H1 (cell line): ENCODE measurements around the gene SLC39A11. TPM values are rescaled to one million over a fixed set of nuclear protein-coding genes. Genes with fewer than 3 reads are reported as not detected.

Source experiments
- CTCF ChIA-PET: fragments of 300-600 bp; sonication (Branson Sonifier 250); formaldehyde crosslinking; loops from one replicate; lab custom pipeline; 2021; ENCODE audit not compliant: partially characterized antibody; lab: Charles Lee
- POLR2A ChIA-PET: fragments of 300-600 bp; sonication (Branson Sonifier 250); formaldehyde crosslinking; loops from one replicate; lab custom pipeline; 2021; ENCODE audit warnings: inconsistent platforms; ENCODE audit not compliant: partially characterized antibody; lab: Charles Lee
- DNase-seq, 2 experiments: peaks; one replicate each; pipeline versions ENCODE4 v3.0.0 to v3.0.0-alpha.2; 2010 to 2022; ENCODE audit warnings: low spot score in 2 of 2, low read depth in 1 of 2, mixed read lengths in 1 of 2
- FAIRE-seq: peaks from 2 replicates; lab custom pipeline; 2011; peaks lifted over from hg19 to GRCh38; lab: Jason Lieb, UNC
- H2AFZ ChIP-seq: 2 replicates; pipeline ENCODE4 v1.8.1; 2012; ENCODE audit warnings: low read length, inconsistent platforms
- H2AK5ac ChIP-seq: 2 replicates; pipeline ENCODE4 v1.6.1; 2013; ENCODE audit warnings: low read depth, low read length
- H2BK120ac ChIP-seq: replicated peaks from 2 replicates; pipeline ENCODE3; 2013; ENCODE audit warnings: low read depth, low read length, inconsistent platforms
- H2BK12ac ChIP-seq: 2 replicates; pipeline ENCODE4 v1.6.1; 2013; ENCODE audit warnings: low read depth, low read length
- H2BK15ac ChIP-seq: 2 replicates; pipeline ENCODE4 v1.6.1; 2013; ENCODE audit warnings: low read length
- H2BK20ac ChIP-seq: 2 replicates; pipeline ENCODE4 v1.6.1; 2013; ENCODE audit warnings: low read length
- H2BK5ac ChIP-seq: 2 replicates; pipeline ENCODE4 v1.6.1; 2013; ENCODE audit warnings: low read depth, low read length
- H3K14ac ChIP-seq: 2 replicates; pipeline ENCODE4 v1.6.1; 2013; ENCODE audit warnings: inconsistent platforms; ENCODE audit not compliant: insufficient read length
- H3K18ac ChIP-seq: 2 replicates; pipeline ENCODE4 v1.6.1; 2013; ENCODE audit warnings: low read length; ENCODE audit errors: extremely low read depth
- H3K23ac ChIP-seq: 2 replicates; pipeline ENCODE4 v1.6.1; 2013; ENCODE audit warnings: inconsistent platforms; ENCODE audit not compliant: insufficient read length
- H3K23me2 ChIP-seq: 2 replicates; pipeline ENCODE4 v1.6.1; 2013; ENCODE audit warnings: low read depth, low read length
- H3K27ac ChIP-seq: 2 replicates; pipeline ENCODE4 v1.6.1; 2011; ENCODE audit warnings: low read depth, low read length, inconsistent platforms
- H3K27me3 ChIP-seq, 4 experiments: replicated peaks in 1 of 4; 1 replicate in 1 of 4; 2 replicates in 3 of 4; pipeline versions ENCODE4 v1.6.1 to v1.8.1; 2011 to 2013; ENCODE audit warnings: low read length in 3 of 4, mild to moderate bottlenecking in 3 of 4, inconsistent platforms in 2 of 4, mixed read lengths in 2 of 4, moderate library complexity in 1 of 4; ENCODE audit not compliant: control insufficient read depth in 3 of 4, insufficient read depth in 3 of 4; ENCODE audit errors: extremely low read depth in 1 of 4
- H3K36me3 ChIP-seq, 4 experiments: 2 replicates each; pipeline versions ENCODE4 v1.6.1 to v1.8.1; 2011 to 2013; ENCODE audit warnings: mild to moderate bottlenecking in 4 of 4, low read length in 3 of 4, moderate library complexity in 2 of 4, control low read depth in 1 of 4, inconsistent platforms in 1 of 4; ENCODE audit not compliant: insufficient read depth in 4 of 4, control insufficient read depth in 2 of 4
- H3K4ac ChIP-seq: replicated peaks from 2 replicates; pipeline ENCODE3; 2013; ENCODE audit warnings: low read length, low read depth, mixed read lengths, inconsistent platforms; ENCODE audit not compliant: insufficient read length
- H3K4me1 ChIP-seq, 4 experiments: replicated peaks in 1 of 4; 1 replicate in 1 of 4; 2 replicates in 3 of 4; pipeline versions ENCODE4 v1.6.1 to v1.8.1; 2011 to 2013; ENCODE audit warnings: low read length in 3 of 4, inconsistent platforms in 2 of 4, mixed read lengths in 1 of 4; ENCODE audit not compliant: insufficient read depth in 4 of 4, control insufficient read depth in 3 of 4
- H3K4me2 ChIP-seq, 2 experiments: 2 replicates each; pipeline versions ENCODE4 v1.6.1 to v1.8.1; 2011 to 2013; ENCODE audit warnings: low read depth in 2 of 2, low read length in 2 of 2, control low read depth in 1 of 2, inconsistent platforms in 1 of 2, mild to moderate bottlenecking in 1 of 2; ENCODE audit not compliant: insufficient read depth in 1 of 2
- H3K4me3 ChIP-seq, 4 experiments: fragments of 200-600, 300-600 bp in 1 of 4; sonication (generic), shearing (Covaris generic), sonication (Bioruptor Twin) in 1 of 4; 2 replicates each; pipeline versions ENCODE4 v1.5.1 to v1.8.1; 2011 to 2016; ENCODE audit warnings: low read length in 4 of 4, low read depth in 3 of 4, control low read depth in 2 of 4, inconsistent platforms in 2 of 4, mild to moderate bottlenecking in 2 of 4, mixed read lengths in 1 of 4, moderate library complexity in 1 of 4; ENCODE audit not compliant: insufficient read depth in 2 of 4; ENCODE audit errors: extremely low read depth in 1 of 4
- H3K56ac ChIP-seq: replicated peaks from 2 replicates; pipeline ENCODE3; 2013; ENCODE audit warnings: low read depth, mild to moderate bottlenecking, mixed read lengths, low read length, inconsistent platforms; ENCODE audit not compliant: insufficient read length
- H3K79me1 ChIP-seq: 2 replicates; pipeline ENCODE4 v1.6.1; 2013; ENCODE audit warnings: low read depth, low read length, control low read depth
- H3K79me2 ChIP-seq, 2 experiments: 2 replicates each; pipeline versions ENCODE4 v1.6.1 to v1.8.1; 2012 to 2013; ENCODE audit warnings: low read length in 2 of 2, mild to moderate bottlenecking in 2 of 2, inconsistent platforms in 1 of 2; ENCODE audit not compliant: insufficient read depth in 2 of 2, control insufficient read depth in 1 of 2
- H3K9ac ChIP-seq, 4 experiments: replicated peaks in 1 of 4; 1 replicate in 1 of 4; 2 replicates in 3 of 4; pipeline versions ENCODE4 v1.6.1 to v1.8.1; 2011 to 2013; ENCODE audit warnings: low read depth in 3 of 4, low read length in 3 of 4, control low read depth in 2 of 4, mild to moderate bottlenecking in 2 of 4, moderate library complexity in 2 of 4, inconsistent platforms in 1 of 4; ENCODE audit errors: extremely low read depth in 1 of 4
- H3K9me3 ChIP-seq, 2 experiments: 2 replicates each; pipeline versions ENCODE4 v1.6.1 to v1.8.1; 2012 to 2013; ENCODE audit warnings: mild to moderate bottlenecking in 2 of 2, moderate library complexity in 2 of 2, control low read depth in 1 of 2, inconsistent platforms in 1 of 2, low read depth in 1 of 2, low read length in 1 of 2, mixed read lengths in 1 of 2; ENCODE audit not compliant: insufficient read depth in 2 of 2
- H4K20me1 ChIP-seq, 2 experiments: replicated peaks in 1 of 2; 2 replicates each; pipeline versions ENCODE3 to v1.8.1; 2011 to 2013; ENCODE audit warnings: inconsistent platforms in 2 of 2, low read length in 2 of 2, mild to moderate bottlenecking in 1 of 2; ENCODE audit not compliant: insufficient read depth in 2 of 2, control insufficient read depth in 1 of 2
- H4K5ac ChIP-seq: 2 replicates; pipeline ENCODE4 v1.6.1; 2013; ENCODE audit warnings: low read length, low read depth, mixed read lengths, inconsistent platforms; ENCODE audit not compliant: insufficient read length
- H4K8ac ChIP-seq: 2 replicates; pipeline ENCODE4 v1.8.0; 2013; ENCODE audit warnings: mild to moderate bottlenecking, moderate library complexity, low read length, inconsistent platforms; ENCODE audit not compliant: insufficient read depth; ENCODE audit errors: extremely low read depth
- H4K91ac ChIP-seq: replicated peaks from 2 replicates; pipeline ENCODE3; 2013; ENCODE audit warnings: low read length, mixed read lengths, inconsistent platforms; ENCODE audit not compliant: insufficient read length
- ATF3 ChIP-seq: IDR thresholded peaks from 2 replicates; pipeline ENCODE4 v1.6.1; 2011; ENCODE audit warnings: low read depth, mild to moderate bottlenecking, low read length; ENCODE audit not compliant: insufficient read depth
- BRCA1 ChIP-seq: IDR thresholded peaks from 2 replicates; pipeline ENCODE4 v1.6.1; 2012; ENCODE audit warnings: low read depth, low read length, improper control_type of control experiment
- FOSL1 ChIP-seq: IDR thresholded peaks from 2 replicates; pipeline ENCODE4 v1.6.1; 2011; ENCODE audit warnings: mild to moderate bottlenecking, low read depth, low read length, moderate library complexity; ENCODE audit not compliant: insufficient read depth
- GTF2F1 ChIP-seq: IDR thresholded peaks from 2 replicates; pipeline ENCODE4 v1.6.1; 2012; ENCODE audit warnings: low read depth, low read length, improper control_type of control experiment, borderline replicate concordance
- POLR2AphosphoS5 ChIP-seq: IDR thresholded peaks from 2 replicates; pipeline ENCODE4 v1.6.1; 2011; ENCODE audit warnings: low read depth, low read length
- SIN3A ChIP-seq, 2 experiments: IDR thresholded peaks in 1 of 2; conservative IDR thresholded peaks in 1 of 2; 2 replicates each; pipeline ENCODE4 v1.6.1; 2011 to 2012; ENCODE audit warnings: low read length in 2 of 2, improper control_type of control experiment in 1 of 2, low read depth in 1 of 2, mild to moderate bottlenecking in 1 of 2
- SP2 ChIP-seq: IDR thresholded peaks from 2 replicates; pipeline ENCODE4 v1.6.1; 2012; ENCODE audit warnings: mild to moderate bottlenecking, low read length, inconsistent platforms
- TAF1 ChIP-seq: IDR thresholded peaks from 2 replicates; pipeline ENCODE4 v1.6.1; 2011; ENCODE audit warnings: mild to moderate bottlenecking, low read depth, low read length
- TEAD4 ChIP-seq: IDR thresholded peaks from 2 replicates; pipeline ENCODE4 v1.6.1; 2012; ENCODE audit warnings: low read depth, low read length, inconsistent platforms, mixed read lengths
- WGBS, 2 experiments: shearing (Covaris generic) in 1 of 2; methylation state at CpG; one replicate each; pipeline versions ENCODE4 v1.1.6 to v1.1.7; 2013 to 2015; ENCODE audit warnings: low lambda C conversion rate in 2 of 2, mixed read lengths in 2 of 2, inconsistent platforms in 1 of 2, low coverage in 1 of 2, missing lambda C conversion rate in 1 of 2; ENCODE audit not compliant: insufficient replicate concordance in 2 of 2, insufficient coverage in 1 of 2, insufficient read length in 1 of 2; ENCODE audit errors: extremely low coverage in 1 of 2, missing lambda C conversion rate in 1 of 2; 5-methylcytosine and 5-hydroxymethylcytosine counted together
- polyA plus RNA-seq, 7 experiments: library from polyadenylated mRNA; depleted of rRNA in 3 of 7; stranded (reverse) in 5 of 7; unstranded in 2 of 7; fragments of >200 nt in 5 of 7; fragments of 200-250 nt in 2 of 7; gene quantifications; 1 replicate in 5 of 7; 2 replicates in 1 of 7; 4 replicates in 1 of 7; pipeline versions ENCODE4 v1.2.1 to v1.2.3, GENCODE V29; 2011 to 2013; ENCODE audit warnings: missing spikeins in 2 of 7, mixed read lengths in 2 of 7
- total RNA-seq: library from RNA; stranded (reverse); fragmentation: NEBNext Ultra II Directional; extraction: Animal tissue kit (Norgen Biotek cat#: 25700); gene quantifications from 2 replicates; pipeline ENCODE4 v1.2.1, GENCODE V29; 2021

The SLC39A11 gene
- total and polyA plus RNA-seq, 2 of the 8 experiments (the other 6 are each of a cell fraction or from before 2014, with no cell fraction given) = 12.2 to 19.6 TPM

GRCh38 chr17:72789711-72790110, 302.8 kb downstream of the SLC39A11 start:
- no peak overlapping the region for H4K91ac ChIP-seq
- no peak overlapping the region for H3K4me2 ChIP-seq
- TF ChIP-seq SP2 (no peak), SIN3A (conservative IDR thresholded peaks at IDR 0.05 in 1 of 2, IDR thresholded peaks at IDR 0.05 in 1 of 2; ENCODE audit: low read depth in 1 of 2, low read length in 2 of 2) (no peak), FOSL1 (no peak), POLR2AphosphoS5 (no peak), ATF3 (no peak), GTF2F1 (no peak), BRCA1 (no peak), TAF1 (no peak), TEAD4 (no peak)
- TF ChIP-seq, all 59 proteins: peak for 0
- H4K20me1 ChIP-seq = no peaks in the 10 kb centered on the region
- 0 out of 4 replicates have a peak, but pooled peaks cover 0 to 3% of the 10 kb centered on the region in 2 experiments for H3K9me3 ChIP-seq
- H3K79me1 ChIP-seq = no peaks in the 10 kb centered on the region
- H3K27me3 ChIP-seq = no peaks in the 10 kb centered on the region
- H2BK12ac ChIP-seq = no peak overlapping the region
- 89% methylated on average over 6 of the region's 6 CpGs; no CpG with 5 or more reads in 1 of the 2 experiments for WGBS, 2 experiments
- H2BK120ac ChIP-seq = no peak overlapping the region
- no peak overlapping the region for H2AK5ac ChIP-seq
- no peak overlapping the region for H3K14ac ChIP-seq
- no peak overlapping the region for H3K56ac ChIP-seq
- H3K23ac ChIP-seq = no peak overlapping the region
- H3K4me3 ChIP-seq = no peak overlapping the region
- no peaks in the 10 kb centered on the region for H3K79me2 ChIP-seq
- no peak overlapping the region for H3K9ac ChIP-seq
- ChIA-PET POLR2A (no interaction called here), CTCF (no interaction called here)
- no peak overlapping the region for H2AFZ ChIP-seq
- H3K18ac ChIP-seq = no peak overlapping the region
- no peak overlapping the region; the same call in 1 of the 2 replicates for H4K8ac ChIP-seq
- H3K4ac ChIP-seq = no peak overlapping the region
- no peak overlapping the region for H2BK5ac ChIP-seq
- DNase-seq (no peak), FAIRE-seq (no peak)
- no peaks in the 10 kb centered on the region for H3K4me1 ChIP-seq
- no peak overlapping the region for H4K5ac ChIP-seq
- H3K36me3 ChIP-seq = no peaks in the 10 kb centered on the region
- no peak overlapping the region for H2BK20ac ChIP-seq
- no peak overlapping the region for H3K27ac ChIP-seq
- no peak overlapping the region for H2BK15ac ChIP-seq
- no peaks in the 10 kb centered on the region for H3K23me2 ChIP-seq
